HG03439 (cell line): ENCODE data around the gene CALN1.

Source experiments
- ATAC-seq: cut with Tn5 transposase; IDR thresholded peaks from one replicate; pipeline ENCODE4 v1.9.1; 2021; ENCODE audit warnings: mild to moderate bottlenecking, moderate library complexity; ENCODE audit not compliant: unreplicated experiment

CALN1 gene

GRCh38 chr7:72053292-72053691 is 358.8 kb downstream of the CALN1 start:
- no peak for ATAC-seq

GRCh38 chr7:72048420-72048819 is 363.7 kb downstream of the CALN1 start:
- ATAC-seq: no peak

- ATAC-seq: no peak
Measured at GRCh38 chr7:72042855-72043254, 369.3 kb downstream of the CALN1 start.

GRCh38 chr7:72040641-72041040 is 371.5 kb downstream of the CALN1 start:
- no peak for ATAC-seq

GRCh38 chr7:72039460-72039859 is 372.7 kb downstream of the CALN1 start:
- no peak for ATAC-seq

- no peak for ATAC-seq
Measured at GRCh38 chr7:72038022-72038732, 374.0 kb downstream of the CALN1 start.

- ATAC-seq: no peak
Measured at GRCh38 chr7:72037516-72037915, 374.6 kb downstream of the CALN1 start.

- no peak for ATAC-seq
Measured at GRCh38 chr7:72035266-72035665, 376.9 kb downstream of the CALN1 start.

GRCh38 chr7:72032934-72033333 is 379.2 kb downstream of the CALN1 start:
- no peak for ATAC-seq

- no peak for ATAC-seq
Measured at GRCh38 chr7:72030994-72031667, 381.0 kb downstream of the CALN1 start.

- ATAC-seq: no peak
Measured at GRCh38 chr7:72028267-72028666, 383.9 kb downstream of the CALN1 start.

- ATAC-seq: no peak
Measured at GRCh38 chr7:72025381-72025960, 386.7 kb downstream of the CALN1 start.

GRCh38 chr7:72023926-72024325 is 388.2 kb downstream of the CALN1 start:
- ATAC-seq: no peak

- no peak for ATAC-seq
Measured at GRCh38 chr7:72021716-72022115, 390.4 kb downstream of the CALN1 start.

GRCh38 chr7:72020311-72020710 is 391.8 kb downstream of the CALN1 start:
- ATAC-seq: no peak

- no peak for ATAC-seq
Measured at GRCh38 chr7:72019436-72019835, 392.7 kb downstream of the CALN1 start.

GRCh38 chr7:72017756-72018155 is 394.4 kb downstream of the CALN1 start:
- ATAC-seq: no peak

GRCh38 chr7:72016574-72016973 is 395.6 kb downstream of the CALN1 start:
- ATAC-seq: no peak

- ATAC-seq: no peak
Measured at GRCh38 chr7:72015136-72015535, 397.0 kb downstream of the CALN1 start.

GRCh38 chr7:72007018-72007417 is 405.1 kb downstream of the CALN1 start:
- no peak for ATAC-seq

- no peak for ATAC-seq
Measured at GRCh38 chr7:72003236-72003635, 408.9 kb downstream of the CALN1 start.

GRCh38 chr7:71996141-71996540 is 416.0 kb downstream of the CALN1 start:
- no peak for ATAC-seq
